CD14-positive monocyte (primary cell): ENCODE measurements around the gene KRT222. TPM values are rescaled to one million over a fixed set of nuclear protein-coding genes. Genes with fewer than 3 reads are reported as not detected.
A peak's percentile ranks its signal among the peaks of the same experiment; 100 is the strongest.

Experiments used
- DNase-seq, 3 donors: peaks; one replicate each; pipeline ENCODE4 v3.0.0-alpha.2; 2011 to 2022
- H2AFZ ChIP-seq: 2 replicates; pipeline ENCODE4 v1.6.0; 2012; ENCODE audit warnings: mild to moderate bottlenecking, low read depth, low read length, inconsistent platforms; ENCODE audit not compliant: insufficient read depth, poor library complexity, severe bottlenecking
- H3K27ac ChIP-seq, 2 donors: 1 replicate in 1 of 2; 2 replicates in 1 of 2; pipeline ENCODE4 v1.5.1; 2012 to 2013; ENCODE audit warnings: low read length in 2 of 2, control low read depth in 1 of 2, inconsistent platforms in 1 of 2, low read depth in 1 of 2, mild to moderate bottlenecking in 1 of 2
- H3K27me3 ChIP-seq, 2 donors: one replicate each; pipeline versions ENCODE4 v1.6.0 to v1.6.1; 2011 to 2013; ENCODE audit warnings: low read length in 2 of 2; ENCODE audit not compliant: control insufficient read depth in 2 of 2, insufficient read depth in 2 of 2
- H3K36me3 ChIP-seq, 2 donors: replicated peaks in 1 of 2; 1 replicate in 1 of 2; 2 replicates in 1 of 2; pipeline versions ENCODE4 v1.5.1 to v1.6.1; 2012 to 2013; ENCODE audit warnings: low read length in 2 of 2, control low read depth in 1 of 2, inconsistent platforms in 1 of 2, mild to moderate bottlenecking in 1 of 2; ENCODE audit not compliant: insufficient read depth in 2 of 2, control insufficient read depth in 1 of 2
- H3K4me1 ChIP-seq, 2 donors: 1 replicate in 1 of 2; 2 replicates in 1 of 2; pipeline versions ENCODE4 v1.5.1 to v1.6.1; 2012 to 2013; ENCODE audit warnings: low read length in 2 of 2, control low read depth in 1 of 2, inconsistent platforms in 1 of 2, mild to moderate bottlenecking in 1 of 2, moderate library complexity in 1 of 2; ENCODE audit not compliant: insufficient read depth in 2 of 2, control insufficient read depth in 1 of 2
- H3K4me2 ChIP-seq: replicated peaks from 2 replicates; pipeline ENCODE3; 2012; ENCODE audit warnings: low read length, moderate library complexity, mild to moderate bottlenecking; ENCODE audit not compliant: poor library complexity, severe bottlenecking; ENCODE audit errors: extremely low read depth
- H3K4me3 ChIP-seq, 3 experiments: fragments of 200-600 bp in 1 of 3; sonication (generic) in 1 of 3; replicated peaks in 1 of 3; 1 replicate in 2 of 3; 2 replicates in 1 of 3; pipeline ENCODE4 v1.5.1; 2011 to 2013; ENCODE audit warnings: low read length in 3 of 3, mild to moderate bottlenecking in 3 of 3, control low read depth in 2 of 3, low read depth in 2 of 3, inconsistent platforms in 1 of 3, moderate library complexity in 1 of 3
- H3K79me2 ChIP-seq: 2 replicates; pipeline ENCODE4 v1.6.0; 2012; ENCODE audit warnings: mild to moderate bottlenecking, control low read depth, inconsistent platforms, low read length, moderate library complexity; ENCODE audit not compliant: insufficient read depth
- H3K9ac ChIP-seq: 2 replicates; pipeline ENCODE4 v1.6.0; 2017; ENCODE audit warnings: low read length, mild to moderate bottlenecking; ENCODE audit not compliant: insufficient read depth, poor library complexity, severe bottlenecking
- H3K9me3 ChIP-seq, 2 donors: replicated peaks in 1 of 2; 1 replicate in 1 of 2; 2 replicates in 1 of 2; pipeline versions ENCODE4 v1.5.1 to v1.6.1; 2012 to 2013; ENCODE audit warnings: low read length in 2 of 2, control low read depth in 1 of 2; ENCODE audit not compliant: control insufficient read depth in 1 of 2, insufficient read depth in 1 of 2
- H4K20me1 ChIP-seq: 2 replicates; pipeline ENCODE4 v1.6.0; 2012; ENCODE audit warnings: mild to moderate bottlenecking, low read length, control low read depth, moderate library complexity; ENCODE audit not compliant: insufficient read depth
- H3K27ac Mint-ChIP-seq, 7 donors: one replicate each; pipeline ENCODE4 v1.8.0; 2020; ENCODE audit warnings: mild to moderate bottlenecking in 7 of 7, mixed read lengths in 7 of 7, moderate library complexity in 6 of 7, inconsistent platforms in 2 of 7
- H3K27me3 Mint-ChIP-seq, 3 donors: one replicate each; pipeline ENCODE4 v1.8.0; 2021 to 2022; ENCODE audit warnings: low read depth in 3 of 3, mild to moderate bottlenecking in 3 of 3, mixed read lengths in 3 of 3, moderate library complexity in 3 of 3, inconsistent platforms in 1 of 3
- H3K36me3 Mint-ChIP-seq, 2 donors: one replicate each; pipeline ENCODE4 v1.8.0; 2020; ENCODE audit warnings: mixed read lengths in 2 of 2, inconsistent platforms in 1 of 2, mild to moderate bottlenecking in 1 of 2
- H3K4me1 Mint-ChIP-seq: one replicate; pipeline ENCODE4 v1.8.0; 2020; ENCODE audit warnings: mild to moderate bottlenecking, mixed read lengths
- H3K4me3 Mint-ChIP-seq, 2 donors: one replicate each; pipeline ENCODE4 v1.8.0; 2020; ENCODE audit warnings: mild to moderate bottlenecking in 2 of 2, mixed read lengths in 2 of 2, moderate library complexity in 1 of 2
- H3K9me3 Mint-ChIP-seq, 7 donors: one replicate each; pipeline ENCODE4 v1.8.0; 2020 to 2022; ENCODE audit warnings: mixed read lengths in 7 of 7, mild to moderate bottlenecking in 6 of 7, moderate library complexity in 6 of 7, inconsistent platforms in 2 of 7
- CTCF ChIP-seq: fragments of 200-600 bp; IDR thresholded peaks from one replicate; pipeline ENCODE4 v1.8.0; 2022; ENCODE audit warnings: antibody characterized with exemption, mild to moderate bottlenecking
- WGBS: methylation state at CpG from one replicate; pipeline ENCODE4 v1.1.5; 2013; ENCODE audit warnings: missing lambda C conversion rate; ENCODE audit not compliant: insufficient coverage; 5-methylcytosine and 5-hydroxymethylcytosine counted together
- intact Hi-C, 2 donors: fragments of 100-400 bp; cut with micrococcal nuclease; formaldehyde crosslinking; loops; one replicate each; pipeline versions ENCODE4 v1.15.0 to v1.15.1; 2023
- polyA plus RNA-seq, 3 donors: library from polyadenylated mRNA; depleted of rRNA in 1 of 3; unstranded in 2 of 3; stranded (reverse) in 1 of 3; fragments of 300-500 nt in 2 of 3; fragments of >200 nt in 1 of 3; fragmentation: Illumina TruSeq in 2 of 3; gene quantifications; 1 replicate in 2 of 3; 2 replicates in 1 of 3; pipeline ENCODE4 v1.2.3, GENCODE V29; 2012 to 2021

The KRT222 gene
- polyA plus RNA-seq, 3 donors: not detected

- no peak overlapping the region for H3K4me3 ChIP-seq
- H3K27ac ChIP-seq: no peak overlapping the region
- no peak for DNase-seq
- no peak overlapping the region for H3K4me2 ChIP-seq
- H3K27me3 ChIP-seq: no peaks in the 10 kb centered on the region
- Mint-ChIP-seq H3K4me1 (peaks cover 28% of the 10 kb centered on the region), H3K27me3 (peaks cover 18 to 24% (median 19%) of the 10 kb centered on the region in 3 donors), H3K36me3 (no peaks in the 10 kb centered on the region), H3K27ac (peak overlapping the region in 1 of 7 donors; percentile 55), H3K9me3 (no peaks in the 10 kb centered on the region), H3K4me3 (no peak overlapping the region)
- 92% methylated on average over 10 of the region's 10 CpGs for WGBS
- H3K9ac ChIP-seq: no peak overlapping the region
- intact Hi-C loops: no loop called here
- H3K4me1 ChIP-seq: peaks cover 19 to 23% of the 10 kb centered on the region in 2 donors
- H2AFZ ChIP-seq: no peak overlapping the region
- no peaks in the 10 kb centered on the region for H3K36me3 ChIP-seq
- H4K20me1 ChIP-seq: no peaks in the 10 kb centered on the region
- no peak for TF ChIP-seq CTCF
- no peaks in the 10 kb centered on the region for H3K79me2 ChIP-seq
- no peaks in the 10 kb centered on the region for H3K9me3 ChIP-seq
Observed at GRCh38 chr17:40615841-40616476, 49.0 kb downstream of the KRT222 start.

DNA sequence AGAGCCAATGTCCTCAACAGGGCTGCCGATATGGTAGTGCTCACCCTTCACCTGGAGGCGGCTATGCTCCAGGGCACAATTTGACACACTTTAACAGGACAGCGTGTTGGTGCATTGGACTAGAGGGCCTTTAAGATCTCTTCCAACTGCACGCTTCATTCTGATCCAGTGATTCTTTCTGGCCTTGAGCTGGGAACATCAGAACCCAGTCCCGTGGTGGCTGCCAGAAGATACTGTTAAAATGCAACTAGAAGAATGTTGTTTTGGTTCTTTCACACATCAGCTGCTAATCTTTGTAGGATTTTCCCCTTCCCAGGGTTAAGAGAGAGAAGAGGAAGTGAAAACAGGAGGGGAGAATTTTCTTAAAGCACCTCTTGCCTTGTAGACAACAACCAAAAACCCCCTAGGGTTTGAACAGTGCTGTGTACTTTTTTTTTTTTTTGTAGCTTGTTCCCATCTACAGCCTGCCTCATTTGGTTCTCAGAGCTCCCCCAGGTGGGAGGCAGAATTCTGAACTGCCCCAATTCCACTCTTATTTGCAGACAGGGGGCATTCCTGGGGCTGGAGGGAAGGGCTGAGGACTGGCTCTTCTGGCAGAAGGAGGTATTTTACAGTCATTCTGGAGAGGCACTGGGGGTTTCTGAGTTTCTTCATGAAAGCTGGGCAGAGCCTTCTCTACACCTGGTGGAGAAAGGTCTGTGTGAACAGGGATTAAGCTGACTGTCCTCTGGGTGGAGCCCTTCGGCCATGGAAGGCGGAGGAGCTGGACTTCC lies 49.7 kb downstream of the KRT222 start:
- intact Hi-C loops: no loop called here
- Histone ChIP-seq H3K27me3 (no peaks in the 10 kb centered on the region), H3K79me2 (no peaks in the 10 kb centered on the region), H3K4me1 (peaks cover 19 to 23% of the 10 kb centered on the region in 2 donors), H3K4me2 (no peak overlapping the region), H3K27ac (no peak overlapping the region), H3K4me3 (no peak overlapping the region), H3K9me3 (no peaks in the 10 kb centered on the region), H2AFZ (no peak overlapping the region), H3K36me3 (no peaks in the 10 kb centered on the region), H4K20me1 (no peaks in the 10 kb centered on the region), H3K9ac (no peak overlapping the region)
- no peak for TF ChIP-seq CTCF
- no peaks in the 10 kb centered on the region for H3K36me3 Mint-ChIP-seq
- DNase-seq: peak; percentile 4 to 78 (median 6)
- 100% methylated on average over 3 of the region's 7 CpGs for WGBS
- H3K4me1 Mint-ChIP-seq: peaks cover 27% of the 10 kb centered on the region
- H3K4me3 Mint-ChIP-seq: no peak overlapping the region
- peaks cover 13 to 25% (median 19%) of the 10 kb centered on the region in 3 donors for H3K27me3 Mint-ChIP-seq
- no peaks in the 10 kb centered on the region for H3K9me3 Mint-ChIP-seq
- H3K27ac Mint-ChIP-seq: peak overlapping the region in 2 of 7 donors; percentile 48 to 51
